ENCODE data around the gene NR2C1.
"Not testable (repeated sequence)": the region's sequence is repeated elsewhere in the genome, so short reads cannot be mapped to it uniquely, and the experiment has no call there.

Gene NR2C1

DNA sequence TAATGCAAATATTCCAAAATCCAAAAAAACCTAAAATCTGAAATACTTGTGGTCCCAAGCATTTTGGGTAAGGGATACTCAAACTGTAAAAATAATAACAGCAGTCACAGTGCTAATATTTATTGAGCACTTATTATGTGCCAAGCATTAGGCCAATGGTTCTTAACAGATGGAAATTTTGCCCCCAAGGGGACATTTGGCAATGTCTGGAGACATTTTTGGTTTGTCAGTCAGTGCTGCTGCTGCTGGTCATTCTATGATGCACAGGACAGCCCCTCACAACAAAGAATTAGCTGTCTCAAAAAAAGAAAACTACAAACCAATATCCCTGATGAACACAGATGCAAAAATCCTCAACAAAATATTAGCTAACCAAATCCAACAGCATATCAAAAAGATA is 75.7 kb downstream of the NR2C1 start:
- no peak for DNase-seq

DNA sequence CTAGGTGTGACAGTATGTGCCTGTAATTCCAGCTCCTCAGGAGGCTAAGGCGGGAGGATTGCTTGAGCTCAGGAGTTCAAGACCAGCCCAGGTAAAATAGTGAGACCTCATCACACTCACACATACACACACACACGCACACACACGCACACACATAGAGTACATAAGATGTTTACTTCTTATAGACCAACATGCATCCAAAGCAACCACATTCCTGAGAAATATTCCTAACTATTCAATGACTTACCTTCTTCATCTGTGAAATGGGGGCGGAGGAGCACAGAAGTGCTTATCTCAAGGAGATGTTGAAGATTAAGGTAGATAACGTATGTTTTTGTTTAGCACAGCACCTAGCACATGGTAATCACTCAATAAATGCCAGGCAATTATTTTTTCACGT is 76.4 kb downstream of the NR2C1 start:
- no peak for DNase-seq

GRCh38 chr12:94994312-94994711 is 79.1 kb downstream of the NR2C1 start:
- DNase-seq, result no peak

GRCh38 chr12:94993855-94994254 is 79.6 kb downstream of the NR2C1 start:
- not testable (repeated sequence) for DNase-seq

- no peak for DNase-seq
Observed at GRCh38 chr12:94990222-94990621, 83.2 kb downstream of the NR2C1 start.

- no peak for DNase-seq
Observed at GRCh38 chr12:94988471-94988870, 84.9 kb downstream of the NR2C1 start.

DNA sequence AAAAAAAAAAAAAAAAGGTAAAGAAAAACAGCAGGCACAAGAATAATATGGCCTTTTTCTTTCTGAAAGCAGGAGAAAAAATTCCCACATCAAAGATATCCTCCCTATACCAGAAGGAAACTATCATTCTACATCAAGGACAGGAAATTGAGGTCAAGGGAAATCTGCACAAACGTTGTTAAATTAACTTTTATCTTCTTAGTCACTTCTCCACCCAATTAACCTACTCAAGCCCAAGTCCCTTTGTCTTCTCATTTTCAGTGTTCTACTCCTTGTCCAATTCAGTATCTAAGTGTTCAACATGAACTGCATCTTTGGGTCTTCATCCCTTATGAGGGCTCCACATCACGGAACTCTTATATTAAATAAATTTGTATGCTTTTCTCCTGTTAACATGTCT is 85.6 kb downstream of the NR2C1 start:
- DNase-seq, result no peak

DNA sequence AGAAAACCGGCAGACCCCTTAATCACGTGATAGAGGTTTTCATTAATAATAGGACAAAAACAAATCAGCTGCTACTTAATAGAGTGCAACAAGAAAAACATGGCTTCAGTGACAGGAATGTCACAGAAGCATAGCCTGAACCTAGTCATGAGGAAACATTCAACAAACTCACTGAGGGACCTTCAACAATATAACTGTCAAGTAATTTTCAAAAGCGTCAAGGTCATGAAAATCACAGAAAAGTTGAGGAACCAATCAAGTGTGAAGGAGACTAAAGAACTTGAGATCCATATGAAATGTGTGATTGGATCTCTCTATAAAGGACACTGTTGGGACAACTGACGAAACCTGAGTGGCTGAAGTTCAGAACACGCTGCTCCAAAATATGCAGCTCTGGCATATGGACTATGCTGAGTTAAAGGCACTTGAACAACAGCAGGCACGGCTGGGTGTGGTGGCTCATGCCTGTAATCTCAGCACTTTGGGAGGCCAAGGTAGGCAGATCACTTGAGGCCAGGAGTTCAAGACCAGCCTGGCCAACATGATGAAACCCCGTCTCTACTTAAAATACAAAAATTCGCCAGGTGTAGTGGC is 86.2 kb downstream of the NR2C1 start:
- DNase-seq, result no peak

DNA sequence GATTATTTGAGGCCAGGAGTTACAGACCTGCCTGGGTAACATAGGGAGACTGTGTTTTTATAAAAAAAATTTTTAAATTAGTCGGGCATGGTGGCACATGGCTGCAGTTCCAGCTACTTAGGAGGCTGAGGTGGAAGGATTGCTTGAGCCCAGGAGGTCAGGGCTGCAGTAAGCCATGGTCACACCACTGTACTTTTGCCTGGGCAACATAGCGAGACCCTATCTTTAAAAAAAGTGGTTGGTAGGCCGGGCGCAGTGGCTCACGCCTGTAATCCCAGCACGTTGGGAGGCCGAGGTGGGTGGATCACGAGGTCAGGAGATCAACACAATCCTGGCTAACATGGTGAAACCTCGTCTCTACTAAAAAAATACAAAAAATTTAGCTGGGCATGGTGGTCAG is 88.3 kb downstream of the NR2C1 start:
- DNase-seq, result not testable (repeated sequence)

DNA sequence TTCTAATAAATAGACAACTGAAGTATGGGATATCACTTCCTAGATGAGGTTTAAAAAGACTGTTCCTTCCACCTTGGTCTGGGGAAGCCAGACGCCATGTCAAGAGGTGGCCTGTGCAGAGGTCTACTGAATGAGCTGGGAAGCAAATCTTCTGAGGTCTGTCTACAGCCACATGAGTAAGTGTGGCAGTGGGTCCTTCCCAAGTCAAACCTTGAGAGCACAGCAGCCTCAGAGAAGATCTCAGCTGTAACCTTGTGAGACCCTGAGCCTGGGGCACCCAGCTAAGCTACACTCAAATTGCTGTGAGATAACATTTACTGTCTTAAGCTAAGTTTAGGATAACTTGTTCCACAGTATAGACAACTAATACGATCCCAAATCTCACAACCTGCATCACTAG is 90.1 kb downstream of the NR2C1 start:
- DNase-seq, result no peak

DNA sequence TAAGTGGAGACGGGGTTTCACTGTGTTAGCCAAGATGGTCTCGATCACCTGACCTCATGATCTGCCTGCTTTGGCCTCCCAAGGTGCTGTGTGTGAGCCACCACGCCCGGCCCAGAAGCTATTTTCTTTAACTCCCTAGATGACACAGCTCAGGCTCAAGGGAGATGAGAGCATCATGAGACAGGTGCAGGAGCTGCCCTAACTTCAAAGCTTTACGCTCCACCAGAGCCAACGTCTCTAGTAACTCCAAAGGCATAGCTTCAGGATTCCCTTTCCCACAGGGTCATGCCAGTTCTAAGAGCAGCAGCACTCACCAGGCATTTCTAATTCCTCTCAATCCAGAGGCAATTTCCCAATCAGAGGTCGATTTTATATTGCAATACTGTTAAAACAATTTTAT is 91.0 kb downstream of the NR2C1 start:
- DNase-seq, result no peak

GRCh38 chr12:94980577-94980976 is 92.8 kb downstream of the NR2C1 start:
- DNase-seq, result no peak

DNA sequence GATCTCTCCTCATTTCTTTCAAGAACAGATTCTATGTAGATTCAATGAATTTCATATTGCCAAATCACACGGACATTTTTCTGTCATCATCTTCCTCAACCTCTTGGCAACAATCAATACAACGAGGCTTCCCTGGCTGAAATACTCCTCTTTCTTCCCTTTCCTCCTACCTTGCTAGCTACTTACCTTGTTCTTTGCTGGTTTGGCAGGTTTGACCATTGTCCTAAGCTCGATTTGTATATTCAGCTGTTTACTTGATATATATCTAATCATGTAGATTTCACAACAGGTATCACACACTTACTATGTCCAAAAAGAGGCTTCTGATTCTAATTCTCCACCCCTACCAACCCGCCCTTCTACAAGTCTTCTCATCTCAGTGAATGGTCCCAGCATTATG is 93.5 kb downstream of the NR2C1 start:
- DNase-seq, result no peak

DNA sequence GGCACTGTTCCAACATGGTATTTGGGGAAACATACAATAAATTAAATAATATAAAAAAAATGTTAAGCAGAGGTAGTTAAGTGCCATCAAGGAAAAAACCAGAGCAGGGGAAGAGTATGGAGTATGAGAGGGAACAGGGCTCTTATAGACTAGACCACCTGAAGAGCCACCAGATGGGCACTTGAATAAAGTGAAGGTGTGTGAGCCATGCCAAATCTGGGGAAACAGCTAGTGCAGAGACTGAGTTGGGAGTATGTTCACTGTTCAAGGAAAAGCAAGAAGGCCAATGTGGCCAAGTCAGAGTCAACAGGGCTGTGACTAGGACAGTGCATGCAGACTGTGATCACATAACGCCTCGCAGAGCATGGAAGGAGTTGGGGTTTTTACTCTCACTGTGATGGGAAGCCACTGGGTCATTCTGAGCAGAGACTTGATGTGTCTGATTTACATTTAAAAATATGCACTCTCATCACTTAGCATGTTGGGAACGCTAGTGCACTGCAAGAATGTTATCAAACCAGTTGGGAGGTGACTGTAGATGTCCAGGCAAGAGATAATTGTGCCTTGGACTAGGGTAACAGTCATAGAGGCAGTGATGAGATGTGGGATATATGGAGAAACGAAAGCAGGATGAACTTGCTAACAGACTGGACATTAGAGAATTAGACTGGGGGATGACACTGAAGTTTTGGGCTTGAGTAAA is 95.5 kb downstream of the NR2C1 start:
- no peak for DNase-seq

DNA sequence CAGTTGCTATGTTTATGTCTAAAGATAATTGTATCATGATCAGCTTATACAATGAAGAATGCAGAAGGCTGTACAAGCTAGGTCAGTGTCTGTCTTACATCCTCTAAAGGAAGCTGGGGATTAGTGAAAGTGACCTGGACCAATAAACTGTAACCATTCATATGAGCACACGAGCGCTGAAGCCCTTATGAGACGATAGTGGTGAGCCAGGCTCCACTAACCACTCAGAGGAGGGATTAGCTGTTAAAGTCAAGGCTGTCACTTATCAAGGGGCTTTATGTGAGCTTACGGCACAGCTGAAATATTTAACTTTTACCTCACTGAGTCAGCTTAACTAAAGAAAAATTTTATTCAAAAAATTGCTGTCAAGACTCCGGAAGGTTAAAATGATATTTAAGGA is 100.2 kb downstream of the NR2C1 start:
- no peak for DNase-seq

DNA sequence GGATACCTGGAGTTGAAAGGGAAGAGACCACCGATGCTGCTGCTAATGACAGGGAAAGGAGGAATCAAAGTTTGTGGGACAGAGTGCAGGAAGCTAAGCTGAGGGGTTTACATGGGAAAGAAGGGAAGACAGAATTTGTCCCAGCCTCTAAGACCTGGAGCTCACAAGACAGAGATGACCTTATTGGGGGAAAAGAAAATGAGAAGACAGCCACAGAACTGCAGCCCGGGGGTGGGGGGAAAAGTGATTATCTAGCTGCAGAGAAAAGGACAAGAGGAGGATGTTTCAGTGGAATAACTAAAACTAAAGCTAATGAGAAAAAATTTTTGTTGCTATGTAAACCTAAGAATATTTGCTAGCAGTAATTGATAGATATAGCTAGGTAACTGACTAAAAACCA is 100.6 kb downstream of the NR2C1 start:
- DNase-seq, result no peak

DNA sequence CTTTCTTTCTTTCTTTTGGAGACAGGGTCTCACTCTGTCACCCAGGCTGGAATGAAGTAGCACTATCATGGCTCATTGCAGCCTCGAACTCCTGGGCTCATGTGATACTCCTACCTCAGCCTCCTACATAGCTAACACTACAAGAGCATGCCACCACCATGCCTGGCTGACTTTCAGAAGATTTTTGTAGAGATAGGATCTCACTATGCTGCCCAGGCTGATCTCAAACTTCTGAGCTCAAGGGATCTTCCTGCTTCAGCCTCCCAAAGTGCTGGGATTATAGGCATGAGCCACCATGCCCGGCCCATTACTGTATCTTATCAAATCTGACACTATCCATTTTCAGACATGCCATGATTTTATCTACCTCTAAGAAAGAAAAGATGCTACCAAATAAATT is 101.5 kb downstream of the NR2C1 start:
- DNase-seq, result no peak

DNA sequence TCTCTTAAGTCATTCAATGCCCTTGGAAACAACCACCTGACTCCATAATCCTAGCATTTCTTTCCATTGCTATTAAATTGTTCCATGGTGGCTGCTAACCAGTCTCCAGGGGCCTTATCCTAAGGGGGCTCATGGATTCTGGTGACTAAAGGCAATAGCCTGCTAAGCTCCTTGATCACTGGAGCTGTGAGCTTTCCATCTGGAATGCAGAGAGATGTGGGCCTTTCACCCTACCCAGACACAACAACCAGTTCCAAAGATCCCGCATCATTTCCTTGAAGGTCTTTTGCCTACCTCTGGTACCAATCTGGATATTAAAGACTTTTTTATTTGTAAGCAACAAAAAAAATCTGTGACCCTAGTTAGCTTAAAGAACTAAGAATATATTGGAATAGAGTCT is 102.9 kb downstream of the NR2C1 start:
- DNase-seq, result no peak

Data from GDM1 (cell line).